HUES64 (cell line): ENCODE data around the gene FURIN.
A peak's percentile ranks its signal among the peaks of the same experiment; 100 is the strongest.

Experiments used
- H3K27ac ChIP-seq: 2 replicates; pipeline ENCODE4 v1.7.0; 2013; ENCODE audit warnings: low read depth, low read length, inconsistent platforms
- H3K27me3 ChIP-seq: 2 replicates; pipeline ENCODE4 v1.6.1; 2013; ENCODE audit warnings: mild to moderate bottlenecking, low read length; ENCODE audit not compliant: insufficient read depth
- H3K36me3 ChIP-seq: 2 replicates; pipeline ENCODE4 v1.6.1; 2013; ENCODE audit warnings: mild to moderate bottlenecking, low read length; ENCODE audit not compliant: insufficient read depth
- H3K4me1 ChIP-seq: 2 replicates; pipeline ENCODE4 v1.6.1; 2013; ENCODE audit warnings: mild to moderate bottlenecking, low read length, moderate library complexity; ENCODE audit not compliant: insufficient read depth
- H3K4me3 ChIP-seq: 2 replicates; pipeline ENCODE4 v1.5.1; 2013; ENCODE audit warnings: mild to moderate bottlenecking, low read length, moderate library complexity
- H3K9ac ChIP-seq: 2 replicates; pipeline ENCODE4 v1.6.1; 2013; ENCODE audit warnings: mild to moderate bottlenecking, low read depth, low read length
- H3K9me3 ChIP-seq: 2 replicates; pipeline ENCODE4 v1.6.1; 2013; ENCODE audit warnings: low read depth, low read length; ENCODE audit not compliant: insufficient read depth
- WGBS: fragments of 150-250, 120-280 bp; methylation state at CpG from one replicate; pipeline ENCODE4 v1.1.7; 2013; ENCODE audit warnings: missing lambda C conversion rate; 5-methylcytosine and 5-hydroxymethylcytosine counted together

Gene FURIN

GRCh38 chr15:90829126-90829525, 39.3 kb upstream of the FURIN start:
- Histone ChIP-seq H3K27ac (no peak overlapping the region), H3K4me1 (no peaks in the 10 kb centered on the region), H3K9ac (no peak overlapping the region), H3K4me3 (no peak overlapping the region), H3K36me3 (no peaks in the 10 kb centered on the region), H3K9me3 (no peaks in the 10 kb centered on the region), H3K27me3 (no peaks in the 10 kb centered on the region)
- 96% methylated on average over 6 of the region's 6 CpGs for WGBS

GRCh38 chr15:90829942-90830440, 38.4 kb upstream of the FURIN start:
- no peak overlapping the region for H3K27ac ChIP-seq
- no peaks in the 10 kb centered on the region; the same call in 1 of the 2 replicates for H3K4me1 ChIP-seq
- H3K36me3 ChIP-seq: no peaks in the 10 kb centered on the region
- H3K9ac ChIP-seq: no peak overlapping the region
- H3K4me3 ChIP-seq: no peak overlapping the region
- H3K9me3 ChIP-seq: no peaks in the 10 kb centered on the region
- H3K27me3 ChIP-seq: no peaks in the 10 kb centered on the region
- WGBS: 84% methylated on average over 15 of the region's 15 CpGs

DNA sequence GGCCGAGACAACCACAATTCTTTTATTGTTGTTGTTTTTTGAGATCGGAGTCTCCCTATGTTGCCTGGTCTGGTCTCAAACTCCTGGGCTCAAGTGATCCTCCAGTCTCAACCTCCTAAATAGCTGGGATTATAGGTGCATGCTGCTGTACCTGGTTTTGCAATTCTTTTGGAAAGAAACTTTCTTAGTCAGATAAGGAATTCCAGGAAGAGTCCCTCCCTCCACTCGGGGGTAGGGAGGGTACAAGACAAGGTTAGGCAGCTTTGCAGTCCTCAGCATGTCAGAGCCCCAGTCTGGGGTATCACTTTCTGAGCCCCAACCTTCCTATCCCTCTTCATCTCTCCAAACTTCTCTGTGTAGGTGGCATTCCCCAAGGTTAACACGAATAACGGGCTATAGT, 33.8 kb upstream of the FURIN start:
- WGBS: 93% methylated on average over 5 of the region's 5 CpGs
- no peaks in the 10 kb centered on the region for H3K36me3 ChIP-seq
- no peaks in the 10 kb centered on the region for H3K27me3 ChIP-seq
- no peak overlapping the region for H3K9ac ChIP-seq
- no peak overlapping the region for H3K4me3 ChIP-seq
- H3K27ac ChIP-seq: no peak overlapping the region
- no peaks in the 10 kb centered on the region for H3K9me3 ChIP-seq
- H3K4me1 ChIP-seq: peaks cover 10% of the 10 kb centered on the region

- Histone ChIP-seq H3K27me3 (no peaks in the 10 kb centered on the region), H3K9ac (no peak overlapping the region), H3K4me3 (no peak overlapping the region), H3K27ac (no peak overlapping the region), H3K9me3 (no peaks in the 10 kb centered on the region), H3K36me3 (no peaks in the 10 kb centered on the region), H3K4me1 (peaks cover 20% of the 10 kb centered on the region)
- 68% methylated on average over 7 of the region's 7 CpGs for WGBS
Measured at GRCh38 chr15:90836296-90836871, 32.0 kb upstream of the FURIN start.

DNA sequence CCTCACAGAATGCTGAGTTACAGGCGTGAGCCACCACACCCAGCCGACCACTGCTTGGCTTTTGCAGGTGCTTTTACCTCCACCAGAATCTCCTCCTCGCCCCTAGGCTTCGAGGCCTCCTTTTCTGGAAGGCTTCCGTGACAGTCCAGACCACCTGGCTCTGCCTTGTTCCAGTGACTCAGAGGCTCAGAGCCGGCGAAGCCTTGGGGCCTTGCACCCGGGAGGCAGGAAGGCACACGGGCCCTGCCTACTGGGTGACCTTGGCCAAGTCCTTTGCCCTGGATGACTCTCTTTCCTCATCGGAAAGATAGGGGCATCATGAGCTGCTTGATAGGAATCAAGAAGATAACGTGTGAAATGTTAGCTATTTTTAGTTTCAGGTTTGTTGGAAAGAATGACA, 31.3 kb upstream of the FURIN start:
- Histone ChIP-seq H3K4me3 (no peak overlapping the region), H3K36me3 (no peaks in the 10 kb centered on the region), H3K9me3 (no peaks in the 10 kb centered on the region), H3K9ac (no peak overlapping the region), H3K27ac (no peak overlapping the region), H3K4me1 (peaks cover 20% of the 10 kb centered on the region), H3K27me3 (no peaks in the 10 kb centered on the region)
- WGBS: 92% methylated on average over 11 of the region's 11 CpGs

GRCh38 chr15:90838139-90838538, 30.2 kb upstream of the FURIN start:
- Histone ChIP-seq H3K9me3 (no peaks in the 10 kb centered on the region), H3K27ac (no peak overlapping the region), H3K4me3 (no peak overlapping the region), H3K27me3 (no peaks in the 10 kb centered on the region), H3K36me3 (no peaks in the 10 kb centered on the region), H3K4me1 (peaks cover 20% of the 10 kb centered on the region), H3K9ac (0 out of 2 replicates have a peak overlapping the region, but pooled peaks have one; percentile 32)
- 84% methylated on average over 15 of the region's 15 CpGs for WGBS

DNA sequence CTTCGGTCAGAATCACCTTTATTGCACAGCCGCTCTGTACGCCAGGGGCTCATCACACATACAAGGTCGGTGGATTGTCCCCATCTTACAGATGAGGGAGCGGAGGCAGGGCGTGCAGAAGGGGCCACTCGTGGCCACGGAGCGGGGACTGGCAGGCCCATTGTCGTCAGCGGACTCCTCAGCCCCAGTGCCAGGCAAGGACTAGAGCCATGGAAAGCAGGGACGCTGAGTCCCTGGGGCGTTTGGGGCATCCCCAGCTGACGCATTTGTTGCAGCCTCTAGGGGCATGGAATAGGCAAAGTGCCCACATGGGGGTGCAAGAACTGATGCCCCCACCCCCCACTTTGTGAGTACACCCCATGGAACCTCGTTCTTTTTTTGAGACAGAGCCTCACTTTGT, 29.8 kb upstream of the FURIN start:
- Histone ChIP-seq H3K27me3 (no peaks in the 10 kb centered on the region), H3K9ac (0 out of 2 replicates have a peak overlapping the region, but pooled peaks have one; percentile 32), H3K27ac (no peak overlapping the region), H3K36me3 (no peaks in the 10 kb centered on the region), H3K4me3 (no peak overlapping the region), H3K4me1 (peaks cover 20% of the 10 kb centered on the region), H3K9me3 (no peaks in the 10 kb centered on the region)
- 91% methylated on average over 15 of the region's 15 CpGs for WGBS

DNA sequence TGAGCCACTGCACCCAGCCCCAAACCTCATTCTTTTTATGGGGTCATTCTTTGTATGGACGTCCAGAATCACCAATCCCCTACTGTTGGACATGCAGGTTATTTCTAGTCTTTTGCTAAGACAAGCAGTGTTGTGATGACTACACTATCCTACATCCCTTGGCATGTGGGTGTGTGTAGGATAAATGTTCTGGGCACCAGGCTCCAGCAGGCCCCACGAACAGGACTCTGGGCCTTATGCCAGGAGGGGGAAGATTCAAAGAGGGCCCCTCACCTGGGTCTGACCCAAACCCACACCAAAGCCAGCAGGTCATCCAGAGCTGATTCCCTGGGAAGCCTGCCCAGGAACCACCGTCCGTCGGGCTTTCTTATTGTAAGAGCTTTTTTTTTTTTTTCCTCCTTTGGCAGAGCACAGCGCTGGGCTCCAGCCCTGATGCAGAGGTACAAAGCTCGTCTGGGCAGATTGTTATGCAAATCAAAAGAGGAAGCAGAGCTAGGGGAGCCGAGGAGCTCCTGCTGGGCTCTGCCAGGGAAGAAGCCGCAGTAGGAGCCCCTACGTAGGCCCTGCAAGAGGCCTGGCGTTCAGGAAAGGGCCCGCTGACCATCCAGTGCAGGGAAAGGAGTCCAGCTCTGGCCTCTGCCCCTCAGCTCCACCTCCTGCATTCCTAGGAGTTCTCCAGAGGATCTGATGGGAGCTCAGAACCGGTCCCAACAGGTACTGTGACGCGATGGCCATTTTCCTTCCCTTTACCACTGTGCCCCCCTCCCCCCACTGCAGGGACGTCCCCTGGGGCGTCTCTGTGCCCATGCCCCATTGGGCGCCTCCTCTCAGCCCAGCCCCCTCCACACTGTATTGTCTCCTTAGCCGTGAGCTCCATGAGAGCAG, 29.0 kb upstream of the FURIN start:
- Histone ChIP-seq H3K4me3 (peak overlapping the region; percentile 2; the same call in 1 of the 2 replicates), H3K9ac (no peak overlapping the region; the same call in 1 of the 2 replicates), H3K9me3 (no peaks in the 10 kb centered on the region), H3K27ac (peak overlapping the region; percentile 88), H3K27me3 (no peaks in the 10 kb centered on the region), H3K36me3 (no peaks in the 10 kb centered on the region), H3K4me1 (peaks cover 20% of the 10 kb centered on the region)
- 12% methylated on average over 19 of the region's 19 CpGs for WGBS

DNA sequence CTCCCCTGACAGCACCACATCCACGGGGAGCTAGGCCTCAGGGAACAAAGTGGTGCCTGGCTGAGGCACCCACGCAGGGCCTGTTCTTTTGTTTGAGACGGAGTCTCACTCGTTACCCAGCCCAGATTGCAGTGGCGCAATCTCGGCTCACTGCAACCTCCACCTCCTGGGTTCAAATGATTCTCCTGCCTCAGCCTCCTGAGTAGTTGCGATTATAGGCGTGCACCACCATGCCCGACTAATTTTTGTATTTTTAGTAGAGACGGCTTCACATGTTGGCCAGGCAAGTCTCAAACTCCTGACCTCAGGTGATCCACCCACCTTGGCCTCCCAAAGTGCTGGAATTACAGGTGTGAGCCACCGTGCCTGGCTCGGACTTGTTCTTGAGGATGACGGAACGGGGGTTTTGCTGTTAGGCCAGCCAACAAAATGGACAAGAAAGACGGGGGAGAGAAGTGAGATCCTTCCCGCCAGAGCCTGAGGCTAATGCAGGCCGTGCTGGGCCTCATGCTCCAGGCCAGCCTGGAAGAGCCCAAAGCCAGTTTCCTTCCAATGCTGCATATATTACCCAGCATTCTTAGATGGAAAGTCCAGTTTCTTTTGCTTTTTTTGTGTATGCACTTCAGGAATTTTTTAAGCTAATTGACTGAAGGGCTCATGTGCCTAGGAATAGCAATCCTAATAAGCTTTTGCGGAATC, 28.1 kb upstream of the FURIN start:
- WGBS: 87% methylated on average over 18 of the region's 18 CpGs
- Histone ChIP-seq H3K9me3 (no peaks in the 10 kb centered on the region), H3K9ac (no peak overlapping the region), H3K4me3 (no peak overlapping the region), H3K36me3 (no peaks in the 10 kb centered on the region), H3K27ac (peak overlapping the region; percentile 44), H3K4me1 (peaks cover 20% of the 10 kb centered on the region), H3K27me3 (no peaks in the 10 kb centered on the region)

DNA sequence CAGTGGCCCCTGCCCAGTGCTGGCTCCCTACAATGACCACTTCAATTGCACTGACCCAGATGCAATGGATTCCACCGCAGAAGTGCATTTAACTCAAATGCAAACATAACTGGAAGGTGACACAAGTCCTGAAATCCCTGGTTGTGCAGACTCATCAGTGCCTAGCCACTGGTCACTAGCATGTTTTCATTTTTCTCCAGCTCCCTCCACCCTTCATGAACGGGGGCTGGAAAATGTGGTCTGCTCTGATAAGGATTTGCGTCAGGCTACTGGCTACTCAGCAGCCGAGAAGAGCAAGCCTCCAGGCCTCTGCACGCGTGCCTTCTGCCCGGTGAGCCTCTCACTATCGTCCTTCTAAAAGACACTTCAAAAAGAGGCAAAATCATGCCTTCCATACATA, 27.4 kb upstream of the FURIN start:
- H3K4me3 ChIP-seq: no peak overlapping the region
- H3K9ac ChIP-seq: no peak overlapping the region
- peaks cover 20% of the 10 kb centered on the region for H3K4me1 ChIP-seq
- peak overlapping the region; percentile 5; the same call in 1 of the 2 replicates for H3K27ac ChIP-seq
- H3K36me3 ChIP-seq: no peaks in the 10 kb centered on the region
- no peaks in the 10 kb centered on the region for H3K9me3 ChIP-seq
- WGBS: 95% methylated on average over 8 of the region's 8 CpGs
- no peaks in the 10 kb centered on the region for H3K27me3 ChIP-seq

DNA sequence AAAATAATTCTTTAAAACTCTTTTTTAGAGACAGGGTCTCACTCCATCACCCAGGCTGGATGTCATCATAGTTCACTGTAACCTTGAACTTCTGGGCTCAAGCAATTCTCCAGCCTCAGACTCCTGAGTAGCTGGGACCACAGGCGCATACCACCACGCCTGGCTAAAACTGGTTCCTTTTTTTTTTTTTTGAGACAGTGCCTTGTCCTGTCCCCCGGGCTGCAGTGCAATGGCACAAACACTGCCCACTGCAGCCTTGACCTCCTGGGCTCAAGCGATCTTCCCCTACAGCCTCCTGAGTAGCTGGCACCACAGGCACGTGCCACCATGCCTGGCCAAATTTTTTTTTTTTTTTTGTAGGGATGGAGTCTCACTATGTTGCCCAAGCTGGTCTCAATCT, 23.7 kb upstream of the FURIN start:
- Histone ChIP-seq H3K4me1 (peaks cover 10% of the 10 kb centered on the region), H3K4me3 (no peak overlapping the region), H3K9ac (no peak overlapping the region), H3K27me3 (no peaks in the 10 kb centered on the region), H3K9me3 (no peaks in the 10 kb centered on the region), H3K27ac (no peak overlapping the region), H3K36me3 (no peaks in the 10 kb centered on the region)
- 94% methylated on average over 5 of the region's 5 CpGs for WGBS
